AG09319 (cell line): Measurements from ENCODE around the gene STK38L.

Experiments used
- DNase-seq: peaks from one replicate; pipeline ENCODE4 v3.0.0-alpha.2; 2010; ENCODE audit warnings: low read depth; ENCODE audit errors: extremely low read depth
- TF ChIP-seq, protein P1 (sequence below): IDR thresholded peaks from 2 replicates; pipeline ENCODE4 v1.5.1; 2011; ENCODE audit warnings: low read depth, mild to moderate bottlenecking, inconsistent platforms, low read length, moderate library complexity

The STK38L gene

DNA sequence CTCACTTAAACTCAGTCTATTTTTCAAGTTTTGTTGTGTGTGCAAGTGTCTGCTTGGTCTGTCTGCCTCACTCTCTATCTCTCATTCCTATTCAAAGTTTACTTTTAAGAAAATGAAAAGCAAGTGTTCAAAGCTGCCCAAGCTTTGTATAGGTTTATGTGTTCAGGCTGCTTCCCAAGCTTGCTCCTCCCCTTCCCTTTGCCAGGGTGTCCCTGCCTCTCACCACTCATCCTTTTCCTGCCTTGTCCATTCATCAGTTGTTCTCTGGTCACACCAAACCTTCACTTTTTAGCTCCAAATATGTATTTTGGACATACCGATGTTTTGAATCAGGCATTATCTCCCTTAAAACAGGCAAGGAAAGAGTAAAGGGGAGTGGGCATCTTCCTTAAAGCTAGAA lies 41.3 kb downstream of the STK38L start:
- DNase-seq, result no peak
- TF ChIP-seq, protein P1, sequence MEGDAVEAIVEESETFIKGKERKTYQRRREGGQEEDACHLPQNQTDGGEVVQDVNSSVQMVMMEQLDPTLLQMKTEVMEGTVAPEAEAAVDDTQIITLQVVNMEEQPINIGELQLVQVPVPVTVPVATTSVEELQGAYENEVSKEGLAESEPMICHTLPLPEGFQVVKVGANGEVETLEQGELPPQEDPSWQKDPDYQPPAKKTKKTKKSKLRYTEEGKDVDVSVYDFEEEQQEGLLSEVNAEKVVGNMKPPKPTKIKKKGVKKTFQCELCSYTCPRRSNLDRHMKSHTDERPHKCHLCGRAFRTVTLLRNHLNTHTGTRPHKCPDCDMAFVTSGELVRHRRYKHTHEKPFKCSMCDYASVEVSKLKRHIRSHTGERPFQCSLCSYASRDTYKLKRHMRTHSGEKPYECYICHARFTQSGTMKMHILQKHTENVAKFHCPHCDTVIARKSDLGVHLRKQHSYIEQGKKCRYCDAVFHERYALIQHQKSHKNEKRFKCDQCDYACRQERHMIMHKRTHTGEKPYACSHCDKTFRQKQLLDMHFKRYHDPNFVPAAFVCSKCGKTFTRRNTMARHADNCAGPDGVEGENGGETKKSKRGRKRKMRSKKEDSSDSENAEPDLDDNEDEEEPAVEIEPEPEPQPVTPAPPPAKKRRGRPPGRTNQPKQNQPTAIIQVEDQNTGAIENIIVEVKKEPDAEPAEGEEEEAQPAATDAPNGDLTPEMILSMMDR, result no peak

DNA sequence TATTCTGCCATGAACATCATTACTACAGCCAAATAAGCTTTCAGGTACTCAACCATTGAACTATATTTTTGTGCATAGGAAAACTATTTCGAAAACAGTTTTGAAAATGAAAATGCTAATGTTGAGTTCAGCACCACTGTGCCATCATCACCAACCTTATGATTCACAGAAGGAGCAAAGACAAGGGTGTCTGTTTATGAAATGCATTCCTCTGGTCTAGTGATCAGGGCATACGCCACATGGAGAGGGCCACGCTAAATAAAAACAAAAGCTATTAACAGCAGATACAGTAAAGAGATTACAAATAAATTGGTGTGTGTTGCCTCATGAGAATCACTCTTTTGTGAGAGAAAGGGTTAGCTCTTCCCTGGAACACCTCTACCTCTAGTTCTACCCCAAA lies 45.3 kb downstream of the STK38L start:
- DNase-seq, result no peak

DNA sequence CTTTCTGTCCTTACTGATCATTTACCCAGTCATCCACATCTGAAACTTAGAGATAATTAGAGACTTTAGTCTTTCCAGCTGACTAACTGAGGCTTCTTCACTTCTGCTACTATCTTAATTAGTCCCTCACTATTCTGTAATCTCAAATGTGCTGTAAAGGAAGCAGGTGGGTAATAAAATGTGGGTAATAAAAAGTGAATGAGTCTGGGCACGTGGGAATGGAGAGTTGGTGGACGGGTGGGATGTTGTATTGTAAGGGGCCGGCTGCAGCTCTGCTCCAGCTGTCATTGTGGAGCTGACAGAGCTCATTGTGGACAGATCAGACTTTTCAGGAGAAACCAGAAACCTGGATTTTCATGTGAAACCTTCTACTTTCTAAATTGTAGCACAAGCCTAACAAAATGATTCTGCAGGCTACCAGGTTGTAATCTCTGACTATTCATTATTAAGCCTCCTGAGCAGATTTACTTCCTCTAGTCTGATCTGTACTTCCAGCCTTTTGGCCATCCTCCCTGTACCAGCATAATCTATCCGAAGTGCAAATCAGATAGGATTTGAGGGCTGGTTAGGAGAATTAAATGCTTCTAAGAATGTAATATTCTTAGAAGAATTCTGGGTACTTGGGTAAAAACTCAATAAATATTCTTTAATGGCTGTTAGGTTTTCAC lies 46.5 kb downstream of the STK38L start:
- DNase-seq, result no peak
- TF ChIP-seq, protein P1, result no peak

More for the DNA sequence above, 45.3 kb downstream of the STK38L start:
- TF ChIP-seq, protein P1, result no peak

DNA sequence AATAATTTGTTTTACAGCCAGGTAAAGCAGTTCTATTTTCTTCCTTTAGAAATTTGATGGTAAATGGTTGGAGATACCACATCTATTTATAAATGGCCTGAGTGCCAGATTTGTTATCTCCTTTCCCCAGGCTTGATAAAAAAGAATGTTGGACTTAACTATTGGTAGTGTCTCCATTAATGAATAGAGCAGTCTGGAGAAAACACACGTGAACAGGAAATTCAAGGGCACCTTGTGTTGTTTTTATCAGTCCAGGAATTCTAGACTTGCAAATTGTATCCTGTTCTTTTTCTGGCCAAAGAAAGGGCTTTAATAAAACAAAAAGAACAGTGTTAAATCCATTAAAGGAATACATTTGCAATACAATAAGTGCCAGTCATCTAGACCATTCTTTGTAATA lies 47.8 kb downstream of the STK38L start:
- TF ChIP-seq, protein P1, result no peak

DNA sequence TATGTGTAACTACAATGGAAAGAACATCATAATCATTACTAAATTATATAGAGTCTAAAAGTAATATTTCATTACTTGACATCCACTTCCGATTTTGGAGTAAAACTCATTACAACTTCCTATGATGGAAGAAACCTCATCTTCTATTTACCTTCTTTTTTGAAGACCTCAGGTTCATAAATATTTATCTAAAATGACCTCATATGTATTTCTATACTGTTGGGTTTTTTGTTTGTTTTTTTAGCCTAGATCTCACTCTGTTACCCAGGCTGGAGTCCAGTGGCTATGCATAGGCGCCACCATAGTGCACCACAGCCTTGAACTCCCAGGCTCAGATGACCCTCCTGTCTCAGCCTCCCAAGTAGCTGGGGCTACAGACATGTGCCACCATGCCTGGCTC lies 48.6 kb downstream of the STK38L start:
- TF ChIP-seq, protein P1, result no peak

More for the DNA sequence above, 47.8 kb downstream of the STK38L start:
- no peak for DNase-seq

DNA sequence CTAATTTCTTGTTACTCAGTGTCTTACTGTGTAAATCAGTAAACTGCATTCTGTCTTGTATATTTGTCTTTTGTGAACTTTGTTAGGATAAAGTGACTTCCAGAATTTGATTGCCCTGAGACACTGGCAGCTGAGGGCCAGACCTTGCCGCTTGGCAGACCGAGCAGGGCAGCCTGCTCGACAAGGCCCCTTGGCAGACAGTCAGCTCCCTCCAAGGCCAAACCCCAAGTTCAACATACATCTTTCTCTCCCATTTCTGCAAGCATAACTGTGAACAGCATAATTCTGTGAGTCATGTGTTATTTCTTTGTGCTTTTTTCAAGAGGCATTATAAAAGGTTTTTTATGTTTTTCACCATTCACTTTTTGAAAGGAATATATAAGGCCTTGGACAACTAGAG lies 49.4 kb downstream of the STK38L start:
- DNase-seq, result no peak
- TF ChIP-seq, protein P1, result no peak

More for the DNA sequence above, 48.6 kb downstream of the STK38L start:
- no peak for DNase-seq

DNA sequence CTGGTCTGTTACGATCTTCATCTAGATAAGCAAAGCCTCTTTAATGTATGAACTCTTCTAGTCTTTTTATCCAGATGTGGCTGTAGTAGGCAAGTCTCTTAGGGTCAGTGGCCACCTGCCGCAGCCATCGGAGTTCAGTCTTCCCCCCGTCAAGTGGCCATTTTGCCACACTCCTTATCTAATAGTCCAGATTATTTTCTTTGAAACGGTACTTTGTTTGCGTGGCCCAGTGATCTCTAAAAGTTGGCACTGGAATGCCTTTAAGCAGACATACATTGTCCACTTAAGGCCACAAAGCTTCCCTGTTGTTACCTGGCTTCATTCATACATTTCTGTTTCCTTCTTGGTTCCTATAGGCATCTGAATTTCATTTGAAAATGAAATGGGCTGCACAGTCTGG lies 52.6 kb downstream of the STK38L start:
- TF ChIP-seq, protein P1, result no peak
- no peak for DNase-seq
